NOMO-1 treated with DMSO at 0.1 percent for 48 hours (cell line): Measurements from ENCODE around the gene TCF4.

ENCODE experiments used
- DNase-seq: peaks from one replicate; lab custom pipeline; 2025; ENCODE audit not compliant: unreplicated experiment; lab: John Stamatoyannopoulos, UW

Gene TCF4

DNA sequence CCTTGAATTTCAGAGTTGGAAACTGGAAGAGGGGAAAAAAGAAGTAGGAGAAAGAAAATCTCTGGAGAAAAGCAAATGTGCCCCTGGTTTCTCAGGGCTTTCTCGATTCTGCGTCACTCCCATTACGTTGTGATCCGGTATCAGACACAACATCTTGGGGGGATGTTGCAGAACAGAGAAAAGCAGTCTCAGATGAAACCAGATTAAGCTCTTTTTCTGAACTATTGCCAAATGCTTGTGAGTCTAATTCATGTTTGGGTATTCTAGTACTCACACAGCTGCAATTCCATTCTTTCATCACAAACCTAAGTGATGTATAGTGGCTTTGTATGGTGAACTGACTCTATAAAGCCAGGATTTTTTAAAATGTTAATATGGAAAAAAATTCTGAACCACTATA lies 233.2 kb downstream of the TCF4 start:
- no peak for DNase-seq

DNA sequence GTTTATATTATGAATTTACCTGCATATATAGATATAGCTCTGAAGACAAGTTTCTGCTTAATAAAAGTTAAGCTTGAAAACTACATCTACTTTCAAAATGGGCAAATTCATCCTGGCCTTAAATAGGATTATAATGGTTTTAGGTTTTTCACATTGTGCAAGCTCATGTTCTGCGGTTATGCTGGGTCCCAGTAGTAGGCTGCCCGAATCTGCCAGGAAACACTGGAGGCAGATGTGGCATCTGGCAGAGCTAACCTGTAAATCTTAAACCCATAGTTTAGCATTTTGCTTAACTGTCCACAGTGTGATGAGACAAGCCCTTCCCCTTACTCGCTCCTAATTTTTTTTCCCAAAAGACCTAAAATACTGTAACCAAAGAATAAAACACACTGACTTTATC lies 234.2 kb downstream of the TCF4 start:
- no peak for DNase-seq

DNA sequence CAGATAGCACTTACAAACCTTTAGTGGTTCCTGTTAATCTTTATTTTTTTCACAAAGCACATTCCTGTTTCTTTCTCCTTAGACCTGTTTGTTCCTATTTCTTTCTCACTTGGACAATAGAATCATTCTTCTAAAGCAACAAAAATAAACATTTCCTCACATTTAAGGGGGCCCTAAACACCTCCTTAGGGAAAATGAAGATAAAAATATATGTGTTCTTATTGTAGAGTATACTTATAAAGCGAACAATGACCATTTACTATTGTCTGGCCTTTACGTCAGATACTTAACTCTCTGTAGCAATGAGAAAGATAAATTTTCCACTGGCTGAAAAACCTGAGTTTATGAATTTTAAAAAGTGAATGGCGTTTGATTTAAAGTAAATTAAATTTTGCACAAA lies 234.6 kb downstream of the TCF4 start:
- no peak for DNase-seq

- no peak for DNase-seq
Measured at GRCh38 chr18:55351980-55352714, 235.8 kb downstream of the TCF4 start.

GRCh38 chr18:55351241-55351691 lies 236.7 kb downstream of the TCF4 start:
- no peak for DNase-seq

DNA sequence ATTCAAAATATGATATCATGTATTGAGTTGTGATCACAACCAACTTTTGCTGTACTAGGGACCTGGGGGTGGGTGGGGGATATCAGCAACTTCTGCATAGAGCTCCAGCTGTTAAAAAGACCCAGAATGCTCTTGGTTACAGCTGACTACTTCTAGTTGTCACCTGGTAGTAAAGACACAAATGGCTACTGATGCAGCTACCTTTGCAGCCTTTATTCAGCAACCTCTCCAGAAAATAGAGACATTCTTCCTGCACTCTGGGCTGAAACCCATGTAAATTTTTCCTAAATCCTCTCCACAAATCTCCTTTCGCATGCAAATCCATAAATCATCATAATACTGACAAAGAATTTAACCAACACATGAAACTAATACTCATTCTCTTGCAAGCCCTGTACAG lies 238.3 kb downstream of the TCF4 start:
- DNase-seq = no peak

GRCh38 chr18:55346961-55347740 lies 240.8 kb downstream of the TCF4 start:
- no peak for DNase-seq

DNA sequence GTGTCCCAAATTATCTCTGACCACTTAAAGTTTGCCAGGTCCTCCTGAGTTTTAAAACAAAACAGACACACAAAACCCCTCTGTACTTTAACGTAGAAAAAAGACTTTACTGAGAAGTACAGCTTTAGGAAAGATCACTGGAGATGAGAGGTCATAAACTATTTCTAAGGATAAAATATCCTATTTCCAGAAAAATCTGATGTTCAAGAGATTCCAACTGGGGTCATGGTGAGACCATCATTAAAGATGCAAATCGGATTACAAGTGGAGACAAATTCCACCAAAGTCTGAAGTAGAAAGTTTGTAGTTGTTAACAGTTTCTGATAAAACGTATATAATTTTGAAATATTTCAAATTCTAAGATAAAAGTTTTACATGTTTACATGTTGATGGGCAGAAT lies 241.6 kb downstream of the TCF4 start:
- DNase-seq = no peak

DNA sequence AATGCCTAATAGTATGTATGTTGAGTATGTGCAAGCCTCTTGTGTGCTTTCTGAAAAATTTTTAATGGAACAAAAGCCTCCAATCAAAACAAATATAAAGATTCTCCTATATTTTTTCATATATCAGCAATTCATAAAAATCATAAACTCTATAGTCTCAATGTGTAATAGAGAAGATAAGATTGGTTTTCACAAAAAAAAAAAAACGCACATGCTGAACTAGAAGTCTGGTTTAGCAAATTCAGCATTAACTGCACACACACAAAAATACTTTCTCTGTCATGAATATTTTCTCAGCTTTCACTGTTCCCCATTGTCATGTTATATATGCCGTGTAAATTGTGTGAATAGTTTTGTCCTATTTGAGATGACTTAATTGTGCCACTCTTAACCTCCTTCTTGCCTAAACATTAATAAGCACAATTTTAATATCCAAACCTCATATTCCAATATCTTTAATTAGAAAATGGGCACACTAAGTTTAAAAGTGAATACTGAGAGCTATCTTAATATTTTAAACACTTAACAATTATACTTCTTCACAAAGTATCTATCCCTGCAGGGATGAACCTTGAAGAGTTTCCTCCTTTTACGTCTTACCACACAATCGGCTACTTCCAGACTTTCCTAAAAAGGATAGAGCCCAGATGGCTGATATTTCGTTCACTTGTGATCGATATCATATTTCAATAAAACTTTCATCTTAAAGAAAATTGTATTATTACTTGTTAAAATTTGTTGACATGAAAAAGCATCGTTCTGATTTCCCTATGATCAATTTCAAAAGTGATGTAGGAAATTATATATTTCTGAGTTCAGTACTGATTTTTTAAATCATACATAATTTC lies 242.7 kb downstream of the TCF4 start:
- DNase-seq = no peak

- DNase-seq = peak; percentile 36
Measured at GRCh38 chr18:55343396-55344073, 244.5 kb downstream of the TCF4 start.

- DNase-seq = no peak
Measured at GRCh38 chr18:55340998-55341397, 247.0 kb downstream of the TCF4 start.

- no peak for DNase-seq
Measured at GRCh38 chr18:55339990-55340389, 248.0 kb downstream of the TCF4 start.

DNA sequence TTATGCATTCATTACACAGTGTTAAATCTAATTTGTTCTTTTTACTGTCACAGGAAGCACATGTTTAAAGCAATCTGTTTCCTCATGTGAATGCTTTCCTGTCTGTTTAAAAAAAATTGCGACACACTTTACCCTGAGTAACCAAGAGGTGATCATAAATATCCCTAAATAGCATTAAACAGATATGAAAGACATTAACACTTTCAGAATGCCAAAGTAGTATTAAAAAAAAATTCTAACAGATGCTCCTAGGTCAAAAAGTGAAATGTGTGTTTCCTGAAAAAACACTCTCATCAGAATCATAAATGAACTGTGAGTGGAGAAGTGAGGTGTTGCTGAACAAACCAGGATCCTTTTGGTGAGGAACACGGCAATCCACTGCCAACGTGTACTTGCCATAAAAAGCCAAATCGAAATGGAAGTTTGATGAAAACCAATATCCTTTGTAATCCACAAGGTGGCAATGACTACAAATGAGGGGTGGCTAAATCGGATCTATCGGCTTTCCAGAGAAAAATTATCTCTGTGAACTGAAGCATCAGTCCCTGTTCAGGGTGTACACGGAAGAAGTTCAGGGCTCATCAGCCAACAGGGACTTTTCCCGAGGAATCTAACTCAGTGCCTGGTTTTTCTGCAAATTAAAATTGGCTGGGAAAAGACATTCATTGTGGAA lies 248.9 kb downstream of the TCF4 start:
- DNase-seq = peak; percentile 71

DNA sequence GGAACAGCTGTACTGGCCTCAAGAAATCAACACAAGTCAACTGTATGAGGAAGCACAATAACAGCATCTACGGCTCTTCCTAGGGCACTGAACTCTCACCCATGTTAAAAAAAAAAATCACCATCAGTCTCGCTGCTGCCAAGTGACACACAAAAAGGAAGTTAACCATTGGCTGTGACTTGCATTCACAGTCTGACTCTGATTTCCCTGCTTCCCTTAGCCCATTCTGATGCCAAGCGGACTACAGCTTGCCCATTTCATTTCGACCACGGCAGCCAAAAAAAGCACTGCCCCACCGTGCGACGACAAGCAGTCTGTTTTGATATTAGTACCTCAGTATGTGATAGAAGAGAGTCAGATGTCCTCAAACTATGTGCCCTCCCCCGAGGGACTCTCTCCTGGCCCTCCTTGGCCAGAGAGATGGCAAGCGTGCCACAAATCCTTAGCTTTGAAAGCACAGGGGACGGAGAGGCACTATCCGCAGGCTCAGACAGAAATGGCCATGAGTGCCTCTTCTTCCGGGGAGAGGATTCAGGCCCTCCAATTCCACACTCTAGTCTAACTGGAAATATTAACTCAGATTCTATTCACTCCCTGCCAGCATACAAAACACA lies 250.0 kb downstream of the TCF4 start:
- DNase-seq = peak; percentile 46

DNA sequence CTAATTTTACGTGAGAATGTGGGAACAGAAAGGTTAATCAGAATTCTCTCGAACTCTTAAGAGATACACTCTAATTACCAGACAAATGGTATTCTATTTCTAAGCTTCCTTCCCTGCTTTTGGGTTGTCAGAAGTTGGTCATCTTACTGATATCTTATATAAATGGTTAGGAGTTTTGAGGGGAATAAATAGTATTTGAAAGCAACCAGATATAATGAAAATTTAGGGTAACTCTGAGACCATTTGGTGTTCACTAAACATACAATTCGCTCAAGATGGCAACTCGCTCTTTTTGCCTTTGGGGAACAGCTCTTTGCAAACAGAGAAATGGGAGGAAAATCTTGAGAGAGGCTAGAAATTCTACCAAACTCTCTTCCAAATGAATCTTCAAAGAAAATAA lies 250.9 kb downstream of the TCF4 start:
- no peak for DNase-seq

DNA sequence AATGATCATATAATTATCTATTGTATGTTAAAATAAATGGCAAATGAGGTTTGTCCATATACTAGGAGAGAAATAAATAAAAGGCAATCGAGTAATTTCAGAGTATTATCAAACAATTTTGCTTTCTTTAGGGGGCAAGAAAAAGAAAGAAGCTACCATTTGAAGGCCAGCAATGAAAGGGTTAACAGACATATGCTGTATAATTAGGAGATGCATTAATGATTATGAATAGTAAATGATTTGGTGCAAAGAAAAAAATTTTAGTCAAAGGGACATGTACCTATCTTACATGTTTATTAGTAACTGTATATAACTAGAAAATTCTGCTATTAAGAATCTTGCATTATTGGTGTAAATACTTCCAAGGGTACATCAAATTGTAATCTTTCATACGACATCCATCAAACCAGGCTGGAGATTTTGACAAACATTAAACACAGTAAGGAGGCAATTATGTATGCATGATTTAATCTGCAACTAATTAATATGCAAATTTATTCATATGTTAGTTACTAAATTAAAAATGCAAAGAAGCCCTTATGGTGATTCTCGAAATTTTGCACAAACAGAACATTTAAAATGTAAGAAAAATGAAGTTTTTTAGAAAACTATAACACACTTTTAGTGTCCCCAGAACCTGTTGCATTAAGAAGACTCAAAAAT lies 251.4 kb downstream of the TCF4 start:
- no peak for DNase-seq

DNA sequence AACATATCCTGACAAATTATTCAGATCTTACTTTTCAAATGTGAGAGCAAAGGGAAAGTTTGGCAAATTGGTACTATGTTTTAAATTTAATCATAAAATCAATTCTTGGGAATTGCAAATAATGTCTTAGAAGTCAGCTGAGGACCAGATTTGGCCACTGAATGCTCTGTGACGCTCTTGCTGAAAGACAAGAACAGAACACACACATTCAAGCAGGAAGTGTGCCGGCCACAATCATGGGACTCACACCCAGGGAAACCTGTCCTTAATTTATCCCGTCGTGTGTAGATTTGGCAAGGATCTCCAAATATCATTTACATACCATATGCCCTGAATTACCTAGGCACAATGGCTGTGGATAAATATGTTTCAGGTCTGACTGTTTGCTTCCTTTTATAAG lies 253.1 kb downstream of the TCF4 start:
- no peak for DNase-seq

GRCh38 chr18:55331301-55331700 lies 256.7 kb downstream of the TCF4 start:
- no peak for DNase-seq

DNA sequence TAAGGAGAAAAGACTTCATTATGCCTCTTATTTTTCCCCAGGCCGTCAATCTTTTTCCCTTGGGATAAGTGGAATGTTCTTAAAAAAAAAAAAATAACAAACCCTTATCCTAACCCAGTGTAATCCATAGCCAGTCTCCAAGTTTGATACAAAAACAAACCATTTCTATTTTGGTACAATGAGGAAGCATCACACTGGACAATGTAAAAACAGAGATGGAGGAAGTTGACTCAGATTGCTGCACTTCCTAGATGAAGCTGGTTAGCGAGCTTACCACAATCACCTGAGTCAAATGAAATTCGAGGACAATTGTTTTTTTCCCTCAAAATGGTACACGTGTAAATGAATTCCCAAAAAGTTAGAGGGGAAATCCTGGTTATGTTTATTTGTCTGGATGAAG lies 259.7 kb downstream of the TCF4 start:
- peak; percentile 47 for DNase-seq

DNA sequence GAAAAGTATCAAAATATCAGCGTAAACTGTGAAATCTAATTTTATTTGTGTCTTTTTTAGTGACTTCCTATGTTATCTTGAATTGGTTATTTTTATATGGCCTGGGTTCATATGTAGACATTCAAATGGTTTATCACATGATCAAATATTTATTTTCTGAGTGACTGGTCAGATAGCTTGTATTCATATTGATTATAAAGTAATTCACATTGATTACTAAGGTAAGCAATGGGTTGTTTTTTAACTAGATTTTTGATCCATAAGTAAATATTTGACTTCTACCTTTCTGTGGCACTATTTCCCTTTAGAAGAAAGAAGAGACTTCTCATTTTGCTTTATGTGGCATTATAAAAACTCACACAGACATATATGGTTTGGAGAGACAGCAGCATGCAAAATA lies 260.5 kb downstream of the TCF4 start:
- DNase-seq = no peak
